ENCODE data around the gene GPI. TPM values are rescaled to one million over a fixed set of nuclear protein-coding genes. Genes with fewer than 3 reads are reported as not detected.

Gene GPI
- polyA plus RNA-seq, 1 of the 3 experiments (the other 2 are of a cell fraction) = 144 TPM

DNA sequence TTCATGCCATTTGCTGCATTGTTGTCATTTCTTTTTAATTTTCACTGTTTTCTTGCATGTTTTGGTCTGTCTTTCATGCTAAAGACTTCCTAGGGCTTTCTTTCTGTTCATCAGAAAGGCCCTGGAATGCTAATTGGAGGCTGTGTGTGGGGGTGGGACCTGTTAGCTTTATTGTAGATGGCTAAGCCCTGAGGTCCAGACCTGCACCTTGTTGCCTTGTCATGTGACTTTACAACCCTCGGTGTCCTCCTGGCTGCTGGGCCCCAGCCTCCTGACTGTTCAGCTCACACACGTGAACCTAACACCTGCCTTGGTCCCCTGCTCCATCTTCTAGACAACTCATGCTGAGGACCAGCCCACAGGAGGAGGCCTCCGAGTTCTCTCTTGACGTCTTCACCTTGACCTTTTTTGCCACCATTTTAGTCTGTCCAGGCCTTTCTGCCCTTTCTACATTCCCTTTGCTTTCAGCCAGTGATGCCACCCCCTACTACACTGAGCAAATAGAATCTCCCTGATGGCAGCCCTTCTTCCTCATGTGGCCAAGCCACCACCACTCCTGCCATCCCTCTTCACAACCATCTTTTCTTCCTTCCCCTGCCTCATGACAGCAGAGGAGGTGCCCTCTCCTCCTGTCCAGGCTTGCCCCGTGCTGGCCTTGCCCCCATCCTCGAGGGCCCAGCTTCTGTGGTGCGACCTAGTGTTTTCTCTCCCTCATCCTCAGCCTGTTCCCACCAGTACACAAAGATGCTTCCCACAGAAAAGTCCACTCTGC, 41.4 kb upstream of the GPI start (continued):
- TF ChIP-seq, protein P1, sequence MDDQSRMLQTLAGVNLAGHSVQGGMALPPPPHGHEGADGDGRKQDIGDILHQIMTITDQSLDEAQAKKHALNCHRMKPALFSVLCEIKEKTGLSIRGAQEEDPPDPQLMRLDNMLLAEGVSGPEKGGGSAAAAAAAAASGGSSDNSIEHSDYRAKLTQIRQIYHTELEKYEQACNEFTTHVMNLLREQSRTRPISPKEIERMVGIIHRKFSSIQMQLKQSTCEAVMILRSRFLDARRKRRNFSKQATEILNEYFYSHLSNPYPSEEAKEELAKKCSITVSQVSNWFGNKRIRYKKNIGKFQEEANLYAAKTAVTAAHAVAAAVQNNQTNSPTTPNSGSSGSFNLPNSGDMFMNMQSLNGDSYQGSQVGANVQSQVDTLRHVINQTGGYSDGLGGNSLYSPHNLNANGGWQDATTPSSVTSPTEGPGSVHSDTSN (IDR thresholded peaks at IDR 0.05) = no peak

- ChIA-PET POLR2A (no interaction called here), CTCF (interaction anchor here (1.2 kb wide), 1 partner anchor 22 kb away, joined by 4 read pairs; no protein-coding TSS in a partner anchor)
- H3K4me3 ChIP-seq (ENCODE audit: low read depth in 2 of 2, low read length in 1 of 2) = no peak overlapping the region
- no peaks in the 10 kb centered on the region for H3F3A ChIP-seq (replicated peaks; ENCODE audit: insufficient read depth)
- 96% methylated on average over 3 of the region's 3 CpGs for WGBS (ENCODE audit: low lambda C conversion rate)
- no peak overlapping the region for H2AFZ ChIP-seq (ENCODE audit: low read depth)
- no peak overlapping the region for H3K4me2 ChIP-seq
- no peaks in the 10 kb centered on the region for H3K4me1 ChIP-seq (ENCODE audit: control insufficient read depth in 1 of 2, insufficient read depth in 2 of 2, low read depth in 1 of 2, low read length in 1 of 2)
- no peak overlapping the region for H3K27ac ChIP-seq (ENCODE audit: low read depth in 2 of 2, low read length in 1 of 2)
- TF ChIP-seq RXRA (IDR thresholded peaks at IDR 0.05; ENCODE audit: borderline replicate concordance, low read depth) = no peak
- no peak for TF ChIP-seq RAD21 (IDR thresholded peaks at IDR 0.05; ENCODE audit: low read length)
- TF ChIP-seq EP300 (IDR thresholded peaks at IDR 0.05; ENCODE audit: borderline replicate concordance in 1 of 2, low read depth in 1 of 2, low read length in 1 of 2) = no peak
- TF ChIP-seq USF2 (IDR thresholded peaks at IDR 0.05; ENCODE audit: borderline replicate concordance, low read depth, low read length) = no peak
- TF ChIP-seq, protein P2, sequence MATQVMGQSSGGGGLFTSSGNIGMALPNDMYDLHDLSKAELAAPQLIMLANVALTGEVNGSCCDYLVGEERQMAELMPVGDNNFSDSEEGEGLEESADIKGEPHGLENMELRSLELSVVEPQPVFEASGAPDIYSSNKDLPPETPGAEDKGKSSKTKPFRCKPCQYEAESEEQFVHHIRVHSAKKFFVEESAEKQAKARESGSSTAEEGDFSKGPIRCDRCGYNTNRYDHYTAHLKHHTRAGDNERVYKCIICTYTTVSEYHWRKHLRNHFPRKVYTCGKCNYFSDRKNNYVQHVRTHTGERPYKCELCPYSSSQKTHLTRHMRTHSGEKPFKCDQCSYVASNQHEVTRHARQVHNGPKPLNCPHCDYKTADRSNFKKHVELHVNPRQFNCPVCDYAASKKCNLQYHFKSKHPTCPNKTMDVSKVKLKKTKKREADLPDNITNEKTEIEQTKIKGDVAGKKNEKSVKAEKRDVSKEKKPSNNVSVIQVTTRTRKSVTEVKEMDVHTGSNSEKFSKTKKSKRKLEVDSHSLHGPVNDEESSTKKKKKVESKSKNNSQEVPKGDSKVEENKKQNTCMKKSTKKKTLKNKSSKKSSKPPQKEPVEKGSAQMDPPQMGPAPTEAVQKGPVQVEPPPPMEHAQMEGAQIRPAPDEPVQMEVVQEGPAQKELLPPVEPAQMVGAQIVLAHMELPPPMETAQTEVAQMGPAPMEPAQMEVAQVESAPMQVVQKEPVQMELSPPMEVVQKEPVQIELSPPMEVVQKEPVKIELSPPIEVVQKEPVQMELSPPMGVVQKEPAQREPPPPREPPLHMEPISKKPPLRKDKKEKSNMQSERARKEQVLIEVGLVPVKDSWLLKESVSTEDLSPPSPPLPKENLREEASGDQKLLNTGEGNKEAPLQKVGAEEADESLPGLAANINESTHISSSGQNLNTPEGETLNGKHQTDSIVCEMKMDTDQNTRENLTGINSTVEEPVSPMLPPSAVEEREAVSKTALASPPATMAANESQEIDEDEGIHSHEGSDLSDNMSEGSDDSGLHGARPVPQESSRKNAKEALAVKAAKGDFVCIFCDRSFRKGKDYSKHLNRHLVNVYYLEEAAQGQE (IDR thresholded peaks at IDR 0.05; ENCODE audit: low read depth, low read length) = no peak
- TF ChIP-seq MEF2A (IDR thresholded peaks at IDR 0.05; ENCODE audit: borderline replicate concordance, low read depth) = no peak
- no peak for TF ChIP-seq ZBTB33 (IDR thresholded peaks at IDR 0.05; ENCODE audit: borderline replicate concordance, low read depth)
- TF ChIP-seq NFIC (IDR thresholded peaks at IDR 0.05; ENCODE audit: borderline replicate concordance) = no peak
- no peak for TF ChIP-seq POLR2AphosphoS5 (IDR thresholded peaks at IDR 0.05; ENCODE audit: low read depth, low read length)
- TF ChIP-seq MXI1 (IDR thresholded peaks at IDR 0.05; ENCODE audit: low read depth, low read length) = no peak
- TF ChIP-seq, protein P3, sequence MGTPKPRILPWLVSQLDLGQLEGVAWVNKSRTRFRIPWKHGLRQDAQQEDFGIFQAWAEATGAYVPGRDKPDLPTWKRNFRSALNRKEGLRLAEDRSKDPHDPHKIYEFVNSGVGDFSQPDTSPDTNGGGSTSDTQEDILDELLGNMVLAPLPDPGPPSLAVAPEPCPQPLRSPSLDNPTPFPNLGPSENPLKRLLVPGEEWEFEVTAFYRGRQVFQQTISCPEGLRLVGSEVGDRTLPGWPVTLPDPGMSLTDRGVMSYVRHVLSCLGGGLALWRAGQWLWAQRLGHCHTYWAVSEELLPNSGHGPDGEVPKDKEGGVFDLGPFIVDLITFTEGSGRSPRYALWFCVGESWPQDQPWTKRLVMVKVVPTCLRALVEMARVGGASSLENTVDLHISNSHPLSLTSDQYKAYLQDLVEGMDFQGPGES (IDR thresholded peaks at IDR 0.05; ENCODE audit: low read depth, low read length) = no peak
- no peak for TF ChIP-seq FOSL2 (IDR thresholded peaks at IDR 0.05; ENCODE audit: borderline replicate concordance, low read depth)
- no peak for TF ChIP-seq JUND (IDR thresholded peaks at IDR 0.05)
- no peak for TF ChIP-seq TCF12 (IDR thresholded peaks at IDR 0.05)
- DNase-seq = no peak
- H3K9ac ChIP-seq = no peak overlapping the region
- H3K36me3 ChIP-seq (replicated peaks in 1 of 2; ENCODE audit: control insufficient read depth in 1 of 2, insufficient read depth in 2 of 2, low read length in 1 of 2) = peaks cover 14 to 17% of the 10 kb centered on the region in 2 experiments
- H3K27me3 ChIP-seq (ENCODE audit: insufficient read depth) = no peaks in the 10 kb centered on the region
- H3K9me2 ChIP-seq = no peaks in the 10 kb centered on the region
- H4K20me1 ChIP-seq (ENCODE audit: insufficient read depth) = peaks cover 4% of the 10 kb centered on the region; the same call in 1 of the 2 replicates
- H3K9me3 ChIP-seq = no peaks in the 10 kb centered on the region
- H3K79me2 ChIP-seq (ENCODE audit: insufficient read depth) = peaks cover 3% of the 10 kb centered on the region; the same call in 1 of the 2 replicates
These were observed 40.7 kb upstream of the GPI start for GRCh38 chr19:34324320-34324719.
